NCI-H1436 (cell line): ENCODE results near the gene FNBP1.
"Not testable (repeated sequence)": the region's sequence is repeated elsewhere in the genome, so short reads cannot be mapped to it uniquely, and the experiment has no call there.

Source experiments
- DNase-seq: peaks from one replicate; lab custom pipeline; 2025; lab: John Stamatoyannopoulos, UW

FNBP1 gene

GRCh38 chr9:129991139-129991538 is 51.9 kb downstream of the FNBP1 start:
- DNase-seq, result not testable (repeated sequence)

- DNase-seq, result no peak
These were observed 52.5 kb downstream of the FNBP1 start for GRCh38 chr9:129990269-129991010.

GRCh38 chr9:129989740-129990139 is 53.2 kb downstream of the FNBP1 start:
- DNase-seq, result no peak

- DNase-seq, result no peak
These were observed 53.7 kb downstream of the FNBP1 start for GRCh38 chr9:129989362-129989708.

GRCh38 chr9:129988607-129989361 is 54.2 kb downstream of the FNBP1 start:
- no peak for DNase-seq

GRCh38 chr9:129987941-129988340 is 55.0 kb downstream of the FNBP1 start:
- no peak for DNase-seq

- DNase-seq, result no peak
These were observed 55.9 kb downstream of the FNBP1 start for GRCh38 chr9:129987047-129987446.

GRCh38 chr9:129984589-129984988 is 58.4 kb downstream of the FNBP1 start:
- not testable (repeated sequence) for DNase-seq

- no peak for DNase-seq
These were observed 59.1 kb downstream of the FNBP1 start for GRCh38 chr9:129983891-129984290.

- DNase-seq, result no peak
These were observed 61.6 kb downstream of the FNBP1 start for GRCh38 chr9:129981180-129981907.

- not testable (repeated sequence) for DNase-seq
These were observed 62.8 kb downstream of the FNBP1 start for GRCh38 chr9:129980224-129980623.

- DNase-seq, result no peak
These were observed 63.8 kb downstream of the FNBP1 start for GRCh38 chr9:129979071-129979745.

- no peak for DNase-seq
These were observed 70.2 kb downstream of the FNBP1 start for GRCh38 chr9:129972816-129973215.

GRCh38 chr9:129968690-129969485 is 74.1 kb downstream of the FNBP1 start:
- no peak for DNase-seq

- no peak for DNase-seq
These were observed 77.9 kb downstream of the FNBP1 start for GRCh38 chr9:129964901-129965734.

GRCh38 chr9:129962889-129963703 is 79.9 kb downstream of the FNBP1 start:
- no peak for DNase-seq

- DNase-seq, result no peak
These were observed 80.5 kb downstream of the FNBP1 start for GRCh38 chr9:129962451-129962864.

- no peak for DNase-seq
These were observed 84.2 kb downstream of the FNBP1 start for GRCh38 chr9:129958796-129959195.

GRCh38 chr9:129954868-129955550 is 88.0 kb downstream of the FNBP1 start:
- DNase-seq, result no peak
